GM19463 (cell line): ENCODE measurements around the gene SLC1A5.
"Not testable (repeated sequence)": the region's sequence is repeated elsewhere in the genome, so short reads cannot be mapped to it uniquely, and the experiment has no call there.

Experiments used
- ATAC-seq: cut with Tn5 transposase; IDR thresholded peaks from one replicate; pipeline ENCODE4 v1.9.1; 2021; ENCODE audit warnings: mild to moderate bottlenecking, moderate library complexity; ENCODE audit not compliant: unreplicated experiment

The SLC1A5 gene

DNA sequence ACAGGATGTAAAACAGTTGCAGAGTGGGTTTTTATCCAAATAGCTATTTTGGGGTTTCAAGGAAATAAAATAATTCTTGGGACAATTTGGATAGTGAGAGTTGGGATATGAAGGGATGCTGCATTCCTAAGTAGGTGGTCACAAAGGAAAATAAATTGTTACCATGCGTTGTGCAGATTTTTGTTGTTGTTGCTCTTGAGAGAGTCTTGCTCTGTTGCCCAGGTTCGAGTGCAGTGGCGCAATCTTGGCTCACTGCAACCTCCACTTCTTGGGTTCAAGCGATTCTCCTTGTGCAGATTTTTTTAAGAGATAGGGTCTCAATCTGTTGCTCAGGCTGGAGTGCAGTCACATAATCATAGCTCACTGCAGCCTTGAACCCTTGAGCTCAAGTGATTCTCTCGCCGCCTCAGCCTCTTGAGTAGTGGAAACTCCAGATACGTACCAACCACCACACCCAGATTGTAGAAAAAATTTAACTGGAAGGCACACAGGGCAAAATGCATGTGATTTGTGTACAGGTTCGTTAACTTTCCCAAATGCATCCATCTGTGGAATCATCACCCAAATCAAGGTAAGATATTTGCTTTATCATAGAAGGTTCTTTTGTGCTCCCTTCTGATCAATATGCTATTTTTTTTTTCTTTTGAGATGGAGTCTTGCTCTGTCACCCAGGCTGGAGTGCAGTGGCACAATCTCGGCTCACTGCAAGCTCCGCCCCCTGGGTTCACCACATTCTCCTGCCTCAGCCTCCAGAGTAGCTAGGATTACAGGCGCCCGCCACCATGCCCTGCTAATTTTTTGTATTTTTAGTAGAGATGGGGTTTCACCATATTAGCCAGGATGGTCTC is 16.0 kb downstream of the SLC1A5 start:
- no peak for ATAC-seq

DNA sequence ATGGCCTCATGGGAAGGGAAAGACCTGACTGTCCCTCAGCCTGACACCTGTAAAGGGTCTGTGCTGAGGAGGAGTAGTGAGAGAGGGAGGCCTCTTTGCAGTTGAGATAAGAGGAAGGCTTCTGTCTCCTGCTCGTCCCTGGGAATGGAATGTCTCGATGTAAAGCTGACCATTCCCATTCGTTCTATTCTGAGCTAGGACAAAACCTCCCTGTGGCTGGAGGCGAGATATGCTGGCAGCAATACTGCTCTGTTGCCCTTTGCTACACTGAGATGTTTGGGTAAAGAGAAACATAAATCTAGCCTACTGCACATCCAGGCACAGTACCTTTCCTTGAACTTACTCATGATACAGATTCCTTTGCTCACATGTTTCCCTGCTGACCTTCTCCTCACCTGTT is 19.6 kb downstream of the SLC1A5 start:
- not testable (repeated sequence) for ATAC-seq

DNA sequence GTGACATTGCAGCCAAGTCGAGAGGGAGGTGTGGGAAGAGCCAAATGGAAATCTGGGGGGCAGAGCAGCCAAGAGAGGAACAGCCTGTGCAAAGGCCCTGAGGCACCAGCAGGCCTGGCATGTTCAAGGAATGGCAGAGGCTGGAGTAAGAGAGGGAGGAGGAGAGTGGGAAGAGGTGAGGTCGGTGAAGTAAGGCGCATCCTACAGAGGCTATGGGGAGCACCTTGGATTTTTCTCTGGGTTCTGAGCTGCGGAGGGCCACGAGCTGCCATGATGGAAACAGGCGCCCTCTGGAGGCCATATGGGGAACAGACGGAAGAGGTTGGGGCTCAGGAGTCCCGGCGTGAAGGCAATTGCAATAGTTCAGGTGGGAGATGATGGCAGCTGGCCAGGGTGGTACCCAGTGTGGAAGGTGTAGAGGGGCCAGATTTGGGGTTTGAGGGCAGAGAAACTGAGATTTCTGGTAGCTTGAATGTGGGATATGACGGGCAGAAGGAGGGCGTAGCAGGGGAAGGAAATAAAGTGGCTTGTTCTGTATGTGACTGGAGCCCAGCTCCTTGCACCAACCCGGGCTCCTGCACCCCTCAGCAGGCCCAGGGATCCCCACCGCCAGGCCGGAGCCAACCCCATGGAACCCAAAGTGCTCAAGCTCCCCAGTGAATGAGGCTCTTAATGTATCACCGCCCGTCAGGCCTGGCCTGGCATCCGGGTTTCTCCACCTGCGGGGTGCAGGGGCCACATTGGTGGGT is 21.7 kb downstream of the SLC1A5 start:
- ATAC-seq = no peak

DNA sequence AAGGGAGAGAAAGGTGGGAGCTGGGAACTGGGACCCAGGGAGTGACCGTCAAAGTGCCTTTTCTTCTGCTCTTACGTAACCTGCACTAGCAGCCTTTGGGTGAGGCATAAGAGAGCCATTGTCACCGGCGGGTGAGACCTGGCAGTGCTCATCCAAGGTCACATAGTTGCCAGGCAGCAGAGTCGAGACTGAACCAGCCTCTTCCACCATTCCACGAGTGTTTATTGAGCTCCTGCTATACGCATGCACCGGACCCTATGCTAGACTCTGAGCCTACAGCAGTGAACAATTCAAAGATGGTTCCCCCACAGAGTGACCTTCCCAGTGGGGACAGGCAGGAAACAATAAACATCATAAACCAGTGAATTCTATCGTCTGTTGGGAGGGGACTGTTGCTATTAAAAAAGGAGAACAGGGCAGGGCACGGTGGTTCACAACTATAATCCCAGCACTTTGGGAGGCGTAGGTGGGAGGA is 23.5 kb downstream of the SLC1A5 start:
- ATAC-seq = no peak

DNA sequence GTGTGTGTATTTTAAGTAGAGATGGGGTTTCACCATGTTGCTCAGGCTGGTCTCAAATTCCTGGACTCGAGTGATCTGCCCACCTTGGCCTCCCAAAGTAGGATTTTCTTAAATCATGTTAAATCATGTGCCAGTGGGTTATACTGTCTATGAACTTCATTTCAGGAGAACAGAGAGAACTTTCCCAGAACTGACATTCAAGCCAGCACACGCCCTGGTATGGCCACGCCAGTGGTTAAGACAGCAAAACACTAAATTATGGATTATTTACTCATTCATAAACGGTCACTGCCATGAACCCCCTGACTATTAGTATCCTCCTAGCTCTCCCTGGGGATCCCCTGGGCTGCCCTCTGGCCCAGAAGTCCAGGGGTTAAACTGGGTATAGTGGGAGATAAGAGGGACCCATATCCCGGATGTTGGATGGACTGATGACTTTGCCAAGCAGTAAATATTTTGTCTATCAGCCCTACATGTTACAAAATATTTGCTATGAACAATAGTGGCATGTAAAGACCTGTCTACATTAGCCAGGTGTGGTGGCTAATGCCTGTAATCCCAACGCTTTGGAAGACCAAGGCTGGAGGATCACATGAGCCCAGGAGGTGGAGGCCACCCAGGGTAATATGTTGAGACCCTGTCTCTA is 26.0 kb downstream of the SLC1A5 start:
- no peak for ATAC-seq

DNA sequence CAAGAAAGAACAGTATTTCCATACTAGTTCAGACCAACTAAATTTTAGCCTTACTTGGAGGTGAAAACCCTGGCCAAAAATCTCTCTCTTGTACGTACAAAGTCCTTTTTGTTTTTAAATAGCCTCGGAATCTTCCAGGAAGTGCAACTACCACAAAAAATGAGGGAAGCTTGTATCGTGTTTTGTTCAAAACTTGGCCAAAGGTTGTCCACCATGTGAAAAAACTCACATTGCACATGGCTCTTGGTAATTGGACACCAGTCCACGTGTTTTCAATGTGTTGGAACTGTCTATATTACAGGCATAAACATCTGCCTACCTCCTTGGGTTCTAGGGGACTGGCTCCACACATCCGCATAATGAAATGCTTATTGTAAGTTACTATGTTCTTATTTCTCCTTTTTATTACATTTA is 27.0 kb downstream of the SLC1A5 start:
- no peak for ATAC-seq

DNA sequence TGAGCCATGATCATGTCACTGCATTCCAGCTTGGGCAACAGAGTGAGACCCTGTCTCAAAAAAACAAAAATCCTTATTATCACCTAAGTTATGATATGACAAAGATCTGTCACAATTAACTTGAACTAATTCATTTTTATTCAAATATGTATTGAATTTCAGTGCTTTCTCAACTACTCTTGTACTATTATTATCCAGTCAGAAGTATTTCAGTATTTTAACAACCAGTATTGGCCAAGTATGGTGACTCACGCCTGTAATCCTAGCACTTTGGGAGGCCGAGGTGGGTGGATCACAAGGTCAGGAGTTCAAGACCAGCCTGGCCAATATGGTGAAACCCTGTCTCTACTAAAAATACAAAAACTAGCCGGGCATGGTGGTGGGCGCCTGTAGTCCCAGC is 27.5 kb downstream of the SLC1A5 start:
- not testable (repeated sequence) for ATAC-seq

DNA sequence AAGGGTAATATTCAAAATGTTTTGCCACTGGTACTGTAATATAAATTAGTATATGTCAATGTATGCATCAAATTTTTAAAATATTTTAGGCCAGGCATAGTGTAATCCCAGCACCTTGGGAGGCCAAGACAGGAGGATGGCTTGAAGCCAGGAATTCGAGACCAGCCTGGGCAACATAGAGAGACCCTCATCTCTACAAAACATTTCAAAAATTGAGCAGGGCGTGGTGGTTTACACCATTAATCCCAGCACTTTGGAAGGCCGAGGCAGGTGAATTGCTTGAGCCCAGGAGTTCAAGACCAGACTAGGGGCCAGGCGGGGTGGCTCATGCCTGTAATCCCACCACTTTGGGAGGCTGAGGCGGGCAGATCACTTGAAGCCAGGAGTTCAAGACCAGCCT is 28.0 kb downstream of the SLC1A5 start:
- no peak for ATAC-seq

DNA sequence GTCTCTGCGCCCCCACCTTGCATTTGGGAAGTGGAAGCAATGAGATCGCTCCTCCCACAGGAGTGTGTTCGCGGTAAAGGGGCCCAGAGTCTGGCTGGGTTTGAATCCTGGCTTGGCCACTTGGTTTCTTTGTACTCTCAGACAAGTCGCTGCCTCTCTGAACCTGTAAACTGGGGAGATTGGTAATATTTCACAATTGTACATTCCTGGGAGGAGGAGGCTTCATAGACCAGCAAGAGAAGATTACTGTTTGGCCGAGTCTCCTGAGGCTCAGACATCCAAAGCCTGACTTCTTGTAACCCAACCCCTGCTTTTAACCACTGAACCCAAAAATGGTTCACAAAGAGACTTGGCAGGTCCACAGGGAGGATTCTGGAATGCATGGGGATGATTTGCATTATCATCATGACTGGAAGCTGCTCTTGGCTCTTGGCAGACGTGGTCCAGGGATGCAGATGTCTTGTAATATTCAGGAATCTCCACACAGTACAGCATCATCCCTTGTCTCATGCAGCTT is 28.5 kb downstream of the SLC1A5 start:
- ATAC-seq = no peak

DNA sequence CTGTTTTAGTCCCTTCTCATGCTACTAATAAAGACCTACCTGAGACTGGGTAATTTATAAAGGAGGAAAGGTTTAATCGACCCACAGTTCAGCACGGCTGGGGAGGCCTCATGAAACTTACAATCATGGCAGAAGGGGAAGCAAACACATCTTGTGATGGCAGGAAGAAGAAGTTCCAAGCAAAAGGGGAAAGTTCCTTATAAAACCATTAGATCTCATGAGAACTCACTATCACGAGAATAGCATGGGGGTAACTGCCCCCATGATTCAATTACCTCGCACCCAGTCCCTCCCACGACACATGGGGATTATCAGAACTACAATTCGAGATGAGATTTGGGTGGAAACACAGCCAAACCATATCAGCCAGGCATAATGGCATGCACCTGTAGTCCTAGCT is 29.2 kb downstream of the SLC1A5 start:
- ATAC-seq = no peak

DNA sequence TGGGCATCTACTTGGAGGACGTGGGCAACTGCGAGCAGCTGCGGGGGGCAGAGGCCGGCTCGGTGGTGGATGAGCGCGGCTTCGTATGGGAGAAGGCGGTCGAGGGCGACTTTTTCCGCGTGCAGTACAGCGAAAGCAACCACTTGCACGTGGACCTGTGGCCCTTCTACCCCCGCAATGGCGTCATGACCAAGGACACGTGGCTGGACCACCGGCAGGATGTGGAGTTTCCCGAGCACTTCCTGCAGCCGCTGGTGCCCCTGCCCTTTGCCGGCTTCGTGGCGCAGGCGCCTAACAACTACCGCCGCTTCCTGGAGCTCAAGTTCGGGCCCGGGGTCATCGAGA is 31.9 kb downstream of the SLC1A5 start:
- ATAC-seq = no peak

DNA sequence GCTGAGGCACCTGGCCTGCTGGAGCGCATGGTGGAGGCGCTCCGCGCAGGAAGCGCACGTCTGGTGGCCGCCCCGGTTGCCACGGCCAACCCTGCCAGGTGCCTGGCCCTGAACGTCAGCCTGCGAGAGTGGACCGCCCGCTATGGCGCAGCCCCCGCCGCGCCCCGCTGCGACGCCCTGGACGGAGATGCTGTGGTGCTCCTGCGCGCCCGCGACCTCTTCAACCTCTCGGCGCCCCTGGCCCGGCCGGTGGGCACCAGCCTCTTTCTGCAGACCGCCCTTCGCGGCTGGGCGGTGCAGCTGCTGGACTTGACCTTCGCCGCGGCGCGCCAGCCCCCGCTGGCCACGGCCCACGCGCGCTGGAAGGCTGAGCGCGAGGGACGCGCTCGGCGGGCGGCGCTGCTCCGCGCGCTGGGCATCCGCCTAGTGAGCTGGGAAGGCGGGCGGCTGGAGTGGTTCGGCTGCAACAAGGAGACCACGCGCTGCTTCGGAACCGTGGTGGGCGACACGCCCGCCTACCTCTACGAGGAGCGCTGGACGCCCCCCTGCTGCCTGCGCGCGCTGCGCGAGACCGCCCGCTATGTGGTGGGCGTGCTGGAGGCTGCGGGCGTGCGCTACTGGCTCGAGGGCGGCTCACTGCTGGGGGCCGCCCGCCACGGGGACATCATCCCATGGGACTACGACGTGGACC is 32.4 kb downstream of the SLC1A5 start:
- ATAC-seq = no peak

DNA sequence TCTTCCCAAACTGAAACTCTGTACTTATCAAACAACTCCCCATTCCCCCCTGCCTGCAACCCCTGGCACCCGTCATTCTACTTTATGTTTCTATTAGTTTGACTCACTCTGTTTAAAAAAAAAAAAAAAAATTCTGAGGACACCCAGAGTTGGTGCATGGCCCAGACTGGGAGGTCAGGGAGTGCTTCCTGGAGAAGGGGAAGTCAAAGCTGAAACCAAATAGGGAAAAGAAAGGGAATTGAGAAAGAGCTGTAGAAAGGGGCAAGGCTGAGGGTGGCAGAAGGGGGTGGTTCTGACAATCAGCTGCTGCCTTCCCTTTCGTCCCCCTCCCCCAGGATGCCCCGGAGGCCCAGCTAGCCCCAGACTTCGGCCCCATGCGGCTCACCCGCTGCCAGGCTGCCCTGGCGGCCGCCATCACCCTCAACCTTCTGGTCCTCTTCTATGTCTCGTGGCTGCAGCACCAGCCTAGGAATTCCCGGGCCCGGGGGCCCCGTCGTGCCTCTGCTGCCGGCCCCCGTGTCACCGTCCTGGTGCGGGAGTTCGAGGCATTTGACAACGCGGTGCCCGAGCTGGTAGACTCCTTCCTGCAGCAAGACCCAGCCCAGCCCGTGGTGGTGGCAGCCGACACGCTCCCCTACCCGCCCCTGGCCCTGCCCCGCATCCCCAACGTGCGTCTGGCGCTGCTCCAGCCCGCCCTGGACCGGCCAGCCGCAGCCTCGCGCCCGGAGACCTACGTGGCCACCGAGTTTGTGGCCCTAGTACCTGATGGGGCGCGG is 33.1 kb downstream of the SLC1A5 start:
- no peak for ATAC-seq

DNA sequence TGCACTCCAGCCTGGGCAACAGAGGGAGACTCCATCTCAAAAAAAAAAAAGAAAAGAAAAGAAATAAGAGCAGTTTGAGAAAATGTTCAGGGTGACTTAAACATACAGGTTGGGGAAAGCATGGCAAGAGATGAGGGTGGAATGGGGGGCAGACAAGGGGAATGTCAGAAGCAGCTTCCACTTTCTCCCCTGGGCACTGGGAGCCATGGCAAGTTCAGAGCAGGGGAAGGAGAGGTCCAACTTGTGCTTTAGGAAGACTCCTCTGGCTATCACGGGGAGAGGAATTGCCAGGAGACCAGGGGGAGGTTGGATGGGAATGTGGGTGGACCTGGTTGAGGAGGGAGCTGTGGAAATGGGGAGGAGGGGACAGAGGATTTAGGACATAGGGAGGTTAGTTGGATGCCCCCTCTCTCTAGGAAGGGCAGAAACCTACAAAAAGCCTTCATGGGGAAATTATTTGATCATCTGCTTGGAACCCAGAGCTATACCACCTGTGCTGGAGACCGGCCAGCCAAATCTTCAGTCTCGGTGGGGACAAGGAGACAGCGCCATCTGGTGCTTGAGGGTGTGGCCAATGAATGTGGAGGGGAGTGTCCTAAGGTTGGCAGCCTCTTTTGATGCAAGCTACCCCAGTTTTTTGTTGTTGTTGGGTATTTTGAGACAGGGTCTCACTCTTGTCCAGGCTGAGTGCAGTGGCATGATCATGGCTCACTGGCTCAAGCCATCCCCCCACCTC is 34.8 kb downstream of the SLC1A5 start:
- ATAC-seq = no peak

DNA sequence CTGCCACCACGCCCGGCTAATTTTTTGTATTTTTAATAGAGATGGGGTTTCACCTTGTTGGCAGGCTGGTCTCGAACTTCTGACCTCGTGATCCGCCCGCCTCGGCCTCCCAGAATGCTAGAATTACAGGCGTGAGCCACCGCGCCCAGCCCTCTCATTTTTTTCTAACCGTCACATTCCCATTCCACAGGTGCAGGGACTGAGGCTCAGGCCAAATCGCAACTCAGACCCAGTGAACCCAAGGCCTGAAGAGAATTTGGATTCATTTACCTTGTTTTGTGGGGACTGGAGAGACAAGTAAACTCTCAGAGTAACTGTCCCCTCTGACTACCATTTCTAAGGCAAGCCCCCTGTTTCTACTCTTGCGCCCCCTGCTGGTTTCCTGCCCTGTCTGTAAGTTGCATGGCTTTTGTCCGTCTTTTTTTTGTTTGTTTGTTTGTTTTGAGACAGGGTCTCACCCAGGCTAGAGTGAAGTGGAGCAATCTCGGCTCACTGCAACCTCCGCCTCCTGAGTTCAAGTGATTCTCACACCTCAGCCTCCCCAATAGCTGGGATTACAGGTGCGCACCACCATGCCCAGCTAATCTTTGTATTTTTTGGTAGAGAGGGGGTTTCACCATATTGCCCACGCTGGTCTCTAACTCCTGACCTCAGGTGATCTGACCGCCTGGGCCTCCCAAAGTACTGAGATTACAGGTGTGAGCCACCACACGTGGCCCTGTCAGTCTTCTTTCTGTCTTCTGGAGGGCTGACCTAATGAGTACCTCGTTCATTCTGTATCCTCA is 39.9 kb downstream of the SLC1A5 start:
- no peak for ATAC-seq

DNA sequence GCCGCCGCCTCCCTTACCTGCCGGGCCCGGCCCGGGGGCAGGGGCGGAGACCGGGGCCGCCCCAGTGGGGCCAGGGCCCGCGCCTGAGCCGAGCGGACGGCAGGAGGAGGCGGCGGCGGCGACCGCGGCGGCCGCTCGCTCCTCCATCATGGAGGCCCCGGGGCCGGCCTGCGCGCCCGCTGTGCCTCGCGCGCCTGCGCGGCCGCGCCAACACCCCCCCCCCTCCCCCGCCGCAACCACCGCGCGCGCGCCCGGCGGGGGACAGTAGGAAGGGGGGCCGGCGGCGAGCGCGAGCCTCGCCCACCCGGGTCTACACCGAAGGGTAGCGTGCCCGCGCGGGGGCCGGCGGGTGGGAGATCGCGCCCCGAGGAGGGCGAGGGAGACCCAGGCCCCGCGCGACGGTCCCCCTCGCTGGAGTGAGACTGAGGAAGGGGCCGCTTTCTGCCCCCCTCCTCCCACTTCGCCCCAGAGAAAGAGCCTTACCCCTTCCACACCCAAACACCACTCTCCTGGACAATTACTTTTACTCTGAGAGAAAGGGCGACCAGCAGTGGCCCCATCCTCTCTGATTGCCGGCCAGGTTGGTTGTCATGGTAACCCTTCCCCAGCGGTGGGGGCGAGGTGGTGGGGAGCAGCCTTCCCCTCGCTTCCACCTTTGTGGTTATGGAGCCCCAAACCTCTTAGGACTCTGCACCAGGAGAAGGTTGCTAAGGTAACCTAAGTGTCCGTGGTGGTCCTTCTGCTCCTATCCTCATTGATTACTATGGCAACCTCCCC is 41.9 kb downstream of the SLC1A5 start, which contains the start of gene STRN4:
TSS of gene STRN4 (minus strand) at position 170 of the 777 bp plus-strand sequence. CDS start at position 150, 20 bp downstream.
- peak; percentile 61 for ATAC-seq

DNA sequence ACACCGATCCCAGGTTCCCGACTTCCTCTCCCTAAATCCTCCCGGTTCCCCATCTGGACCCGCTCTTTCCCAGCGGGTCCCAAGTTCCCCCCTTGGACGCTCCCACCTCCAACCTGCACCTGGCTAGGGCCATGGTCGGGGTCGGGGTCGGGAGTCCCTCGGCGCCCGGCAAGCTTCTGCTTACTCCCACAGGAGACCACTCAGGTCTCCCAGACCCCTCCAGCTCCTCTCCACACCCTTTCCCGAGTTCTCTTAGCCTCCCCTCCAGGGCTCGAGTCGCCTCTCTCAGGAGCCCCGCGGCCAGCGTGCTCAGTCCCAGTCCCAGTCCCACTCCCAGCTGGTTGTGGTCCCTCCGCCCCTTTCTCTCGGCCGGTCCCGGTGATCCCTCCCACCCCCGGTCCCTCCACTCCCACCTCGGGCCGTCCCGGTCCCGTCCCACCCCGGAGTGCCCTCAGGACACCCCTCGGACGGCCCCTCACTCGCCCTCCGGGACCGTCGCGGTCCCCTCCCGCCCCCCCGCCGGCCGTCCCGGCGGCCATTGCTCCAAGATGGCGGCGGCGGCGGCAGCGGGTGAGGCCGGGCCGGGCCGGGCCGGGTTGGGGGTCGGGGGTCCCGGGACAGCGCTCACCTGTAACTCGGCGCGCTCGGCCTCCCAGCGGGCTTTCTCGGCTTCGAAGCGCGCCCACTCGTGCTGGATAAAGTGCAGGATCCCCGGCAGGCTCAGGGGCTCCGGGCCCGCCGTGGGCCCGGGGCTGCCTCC is 42.7 kb downstream of the SLC1A5 start, which contains the start of gene FKRP:
TSS of gene FKRP (plus strand) at position 537 of the 760 bp plus-strand sequence. CDS start 9,394 bp downstream, outside the sequence.
- ATAC-seq = no peak
